HEK293 (cell line): ENCODE results near the gene LGALS4.

ENCODE experiments used
- ZNF350 ChIP-seq: fragments of 450-650 bp; formaldehyde crosslinking; IDR thresholded peaks from 2 replicates; pipeline ENCODE4 v1.5.0; 2017; ENCODE audit warnings: missing biosample characterization, mild to moderate bottlenecking, missing genetic modification characterization
- ZNF426 ChIP-seq: fragments of 450-650 bp; formaldehyde crosslinking; IDR thresholded peaks from 2 replicates; pipeline ENCODE4 v1.5.1; 2017; ENCODE audit warnings: missing biosample characterization, missing genetic modification characterization, mild to moderate bottlenecking, inconsistent platforms, moderate library complexity
- ZNF777 ChIP-seq: fragments of 450-650 bp; formaldehyde crosslinking; IDR thresholded peaks from 2 replicates; pipeline ENCODE4 v1.5.1; 2017; ENCODE audit warnings: missing biosample characterization, missing genetic modification characterization, borderline replicate concordance

GRCh38 chr19:38809592-38810252 is 3.0 kb downstream of the LGALS4 start:
- TF ChIP-seq ZNF777 (tag by site-specific recombination) (no peak), ZNF426 (tag by site-specific recombination) (no peak), ZNF350 (no peak)
